ENCODE measurements around the gene ERCC3. TPM values are rescaled to one million over a fixed set of nuclear protein-coding genes. Genes with fewer than 3 reads are reported as not detected.

The ERCC3 gene
- total and polyA plus RNA-seq, 2 donors (not counting 3 experiments of a cell fraction or from before 2014, with no cell fraction given) = 40.7 to 47.3 TPM

- Histone ChIP-seq H3K9me3 (replicated peaks; ENCODE audit: control insufficient read depth, insufficient read depth, low read length) (no peaks in the 10 kb centered on the region), H3K4me2 (ENCODE audit: insufficient read depth, low read length) (no peak overlapping the region), H3K27ac (ENCODE audit: insufficient read depth, low read depth, low read length) (no peak overlapping the region), H3K9ac (replicated peaks; ENCODE audit: extremely low read depth, insufficient read depth, low read length) (no peak overlapping the region), H4K20me1 (replicated peaks; ENCODE audit: control insufficient read depth, extremely low read depth, insufficient read depth, low read length) (no peaks in the 10 kb centered on the region), H3K79me2 (ENCODE audit: control insufficient read depth, insufficient read depth, low read length) (no peaks in the 10 kb centered on the region), H3K36me3 (ENCODE audit: control insufficient read depth in 2 of 2, extremely low read depth in 1 of 2, insufficient read depth in 2 of 2, low read length in 2 of 2) (peaks cover 15 to 16% of the 10 kb centered on the region in 2 experiments), H3K27me3 (ENCODE audit: control insufficient read depth in 2 of 2, insufficient read depth in 2 of 2, low read length in 2 of 2) (no peaks in the 10 kb centered on the region), H3K4me1 (ENCODE audit: control insufficient read depth, extremely low read depth, insufficient read depth, low read length) (no peaks in the 10 kb centered on the region), H3K9me1 (replicated peaks; ENCODE audit: control insufficient read depth, extremely low read depth, insufficient read depth, low read length) (no peaks in the 10 kb centered on the region), H2AFZ (ENCODE audit: low read depth, low read length) (no peak overlapping the region), H3K4me3 (replicated peaks in 1 of 3; ENCODE audit: insufficient read depth in 1 of 3, low read depth in 1 of 3, low read length in 3 of 3) (no peak overlapping the region)
- DNase-seq (ENCODE audit: low read depth, low spot score) (no peak), FAIRE-seq (no peak)
- BruUV-seq (replicated peaks) = no TSS peak
- no peak for TF ChIP-seq GATA2 (IDR thresholded peaks at IDR 0.05; ENCODE audit: insufficient read depth, insufficient read length, low read depth, low read length)
- no peak for TF ChIP-seq POLR2AphosphoS5 (IDR thresholded peaks at IDR 0.05; ENCODE audit: insufficient read depth, low read depth, low read length)
- no peak for TF ChIP-seq CTCF (IDR thresholded peaks at IDR 0.05; ENCODE audit: extremely low read depth in 1 of 2, insufficient read depth in 1 of 2, low read depth in 1 of 2, low read length in 2 of 2)
- TF ChIP-seq JUN (IDR thresholded peaks at IDR 0.05; ENCODE audit: borderline replicate concordance, insufficient read depth, insufficient read length, low read depth) = no peak
- no peak for TF ChIP-seq MAX (IDR thresholded peaks at IDR 0.05; ENCODE audit: insufficient read depth, insufficient read length)
- TF ChIP-seq FOS (IDR thresholded peaks at IDR 0.05; ENCODE audit: borderline replicate concordance, insufficient read depth, low read length) = no peak
- no peak for TF ChIP-seq EZH2 (IDR thresholded peaks at IDR 0.05; ENCODE audit: borderline replicate concordance, low read depth, low read length, severe bottlenecking)
- TF ChIP-seq POLR2A (IDR thresholded peaks at IDR 0.05; ENCODE audit: low read depth, low read length) = no peak
- TF ChIP-seq MYC (IDR thresholded peaks at IDR 0.05; ENCODE audit: low read depth, low read length) = no peak
- intact Hi-C loops (cut with micrococcal nuclease) = no loop called here
- CTCF ChIA-PET = interaction anchor here (1.2 kb wide), 1 partner anchor 170 kb away, joined by 7 read pairs; no protein-coding TSS in a partner anchor
- POLR2A ChIA-PET = no interaction called here
- dilution Hi-C loops (cut with MboI; ENCODE audit: extremely low pct_ligation_motif_present, low sequenced_read_pairs) = no loop called here
Observed at GRCh38 chr2:127309468-127309867, 15.5 kb upstream of the ERCC3 start.
